GM19043 (cell line): Measurements from ENCODE around the gene NOS1AP.
"Not testable (repeated sequence)": the region's sequence is repeated elsewhere in the genome, so short reads cannot be mapped to it uniquely, and the experiment has no call there.

Experiments used
- ATAC-seq: cut with Tn5 transposase; IDR thresholded peaks from one replicate; pipeline ENCODE4 v1.9.1; 2021; ENCODE audit warnings: low read depth; ENCODE audit not compliant: unreplicated experiment

Gene NOS1AP

DNA sequence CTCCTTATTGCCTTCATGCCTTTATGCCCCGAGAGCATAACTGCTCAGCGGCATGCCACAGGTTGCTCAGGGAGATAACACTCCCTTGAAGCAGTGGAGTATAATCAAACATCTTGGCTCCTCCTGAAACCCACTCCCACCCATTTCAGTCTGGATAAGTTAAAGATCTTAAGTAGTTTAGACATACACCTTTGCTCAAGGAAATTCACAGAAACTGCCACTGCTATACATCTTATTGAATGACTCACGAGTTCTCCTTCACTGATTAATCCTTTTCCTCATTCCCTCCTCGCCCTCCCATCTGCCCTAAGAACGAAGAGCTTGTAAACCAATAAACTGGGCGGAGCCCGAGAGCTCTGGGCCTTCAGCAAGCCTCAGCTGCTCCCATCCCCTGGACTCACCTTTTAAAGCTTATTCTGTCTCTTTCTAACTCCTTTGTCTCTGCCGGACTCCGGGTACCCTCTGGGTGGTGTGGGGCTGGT, 350.0 kb downstream of the NOS1AP start:
- ATAC-seq: not testable (repeated sequence)
